Measurements from ENCODE around the gene DYNC2I2. TPM values are rescaled to one million over a fixed set of nuclear protein-coding genes. Genes with fewer than 3 reads are reported as not detected.

The DYNC2I2 gene
- polyA plus RNA-seq, 4 donors = 37.6 to 122 (median 92.3) TPM

- no peaks in the 10 kb centered on the region for H3K4me1 ChIP-seq (ENCODE audit: control insufficient read depth in 3 of 3, insufficient read depth in 2 of 3, low read depth in 1 of 3, low read length in 2 of 3)
- FAIRE-seq = no peak
- no peak overlapping the region for H3K4me3 ChIP-seq (ENCODE audit: low read depth in 1 of 3, low read length in 3 of 3)
- WGBS, 3 donors = 80 to 100% (median 98%) methylated on average over 1 of the region's 1 CpG
- H3K36me3 ChIP-seq (ENCODE audit: control insufficient read depth in 3 of 3, insufficient read depth in 2 of 3, low read depth in 1 of 3, low read length in 3 of 3) = peaks cover 30 to 72% (median 35%) of the 10 kb centered on the region in 3 donors
- H3K27ac ChIP-seq (ENCODE audit: low read depth in 1 of 3, low read length in 2 of 3) = no peak overlapping the region
- no peak for DNase-seq
- H3K9me3 ChIP-seq (ENCODE audit: control insufficient read depth in 2 of 2, insufficient read depth in 1 of 2, low read depth in 1 of 2, low read length in 1 of 2) = no peaks in the 10 kb centered on the region
- H3K27me3 ChIP-seq (ENCODE audit: control insufficient read depth in 3 of 3, insufficient read depth in 3 of 3, low read length in 3 of 3) = no peaks in the 10 kb centered on the region
Observed at GRCh38 chr9:128614728-128615127, 41.9 kb downstream of the DYNC2I2 start.

- Histone ChIP-seq H3K4me3 (ENCODE audit: low read depth in 1 of 3, low read length in 3 of 3) (no peak overlapping the region), H3K9me3 (ENCODE audit: control insufficient read depth in 2 of 2, insufficient read depth in 1 of 2, low read depth in 1 of 2, low read length in 1 of 2) (no peaks in the 10 kb centered on the region), H3K27ac (ENCODE audit: low read depth in 1 of 3, low read length in 2 of 3) (no peak overlapping the region), H3K36me3 (ENCODE audit: control insufficient read depth in 3 of 3, insufficient read depth in 2 of 3, low read depth in 1 of 3, low read length in 3 of 3) (peaks cover 29 to 64% (median 50%) of the 10 kb centered on the region in 3 donors), H3K4me1 (ENCODE audit: control insufficient read depth in 3 of 3, insufficient read depth in 2 of 3, low read depth in 1 of 3, low read length in 2 of 3) (no peaks in the 10 kb centered on the region), H3K27me3 (ENCODE audit: control insufficient read depth in 3 of 3, insufficient read depth in 3 of 3, low read length in 3 of 3) (no peaks in the 10 kb centered on the region)
- DNase-seq = no peak
- 96 to 98% (median 98%) methylated on average over 12 of the region's 12 CpGs for WGBS, 3 donors
- FAIRE-seq = no peak
Observed at GRCh38 chr9:128611600-128612394, 44.9 kb downstream of the DYNC2I2 start.

GRCh38 chr9:128610897-128611296 is 45.8 kb downstream of the DYNC2I2 start:
- no peaks in the 10 kb centered on the region for H3K27me3 ChIP-seq (ENCODE audit: control insufficient read depth in 3 of 3, insufficient read depth in 3 of 3, low read length in 3 of 3)
- H3K4me1 ChIP-seq (ENCODE audit: control insufficient read depth in 3 of 3, insufficient read depth in 2 of 3, low read depth in 1 of 3, low read length in 2 of 3) = no peaks in the 10 kb centered on the region
- no peaks in the 10 kb centered on the region for H3K9me3 ChIP-seq (ENCODE audit: control insufficient read depth in 2 of 2, insufficient read depth in 1 of 2, low read depth in 1 of 2, low read length in 1 of 2)
- no peak for FAIRE-seq
- no peak overlapping the region for H3K4me3 ChIP-seq (ENCODE audit: low read depth in 1 of 3, low read length in 3 of 3)
- H3K27ac ChIP-seq (ENCODE audit: low read depth in 1 of 3, low read length in 2 of 3) = no peak overlapping the region
- 92 to 97% (median 96%) methylated on average over 3 of the region's 3 CpGs for WGBS, 3 donors
- peaks cover 29 to 60% (median 54%) of the 10 kb centered on the region in 3 donors for H3K36me3 ChIP-seq (ENCODE audit: control insufficient read depth in 3 of 3, insufficient read depth in 2 of 3, low read depth in 1 of 3, low read length in 3 of 3)
- no peak for DNase-seq

- Histone ChIP-seq H3K4me1 (ENCODE audit: control insufficient read depth in 3 of 3, insufficient read depth in 2 of 3, low read depth in 1 of 3, low read length in 2 of 3) (no peaks in the 10 kb centered on the region), H3K27me3 (ENCODE audit: control insufficient read depth in 3 of 3, insufficient read depth in 3 of 3, low read length in 3 of 3) (no peaks in the 10 kb centered on the region), H3K27ac (ENCODE audit: low read depth in 1 of 3, low read length in 2 of 3) (no peak overlapping the region), H3K9me3 (ENCODE audit: control insufficient read depth in 2 of 2, insufficient read depth in 1 of 2, low read depth in 1 of 2, low read length in 1 of 2) (no peaks in the 10 kb centered on the region), H3K4me3 (ENCODE audit: low read depth in 1 of 3, low read length in 3 of 3) (no peak overlapping the region), H3K36me3 (ENCODE audit: control insufficient read depth in 3 of 3, insufficient read depth in 2 of 3, low read depth in 1 of 3, low read length in 3 of 3) (peaks cover 21 to 62% (median 58%) of the 10 kb centered on the region in 3 donors)
- no peak for DNase-seq
- WGBS, 3 donors = 89 to 91% (median 89%) methylated on average over 16 of the region's 16 CpGs
- FAIRE-seq = no peak
Observed at GRCh38 chr9:128607642-128608350, 48.9 kb downstream of the DYNC2I2 start.

- Histone ChIP-seq H3K9me3 (ENCODE audit: control insufficient read depth in 2 of 2, insufficient read depth in 1 of 2, low read depth in 1 of 2, low read length in 1 of 2) (no peaks in the 10 kb centered on the region), H3K27ac (ENCODE audit: low read depth in 1 of 3, low read length in 2 of 3) (no peak overlapping the region), H3K4me1 (ENCODE audit: control insufficient read depth in 3 of 3, insufficient read depth in 2 of 3, low read depth in 1 of 3, low read length in 2 of 3) (no peaks in the 10 kb centered on the region), H3K4me3 (ENCODE audit: low read depth in 1 of 3, low read length in 3 of 3) (no peak overlapping the region), H3K27me3 (ENCODE audit: control insufficient read depth in 3 of 3, insufficient read depth in 3 of 3, low read length in 3 of 3) (no peaks in the 10 kb centered on the region), H3K36me3 (ENCODE audit: control insufficient read depth in 3 of 3, insufficient read depth in 2 of 3, low read depth in 1 of 3, low read length in 3 of 3) (peaks cover 13 to 75% (median 35%) of the 10 kb centered on the region in 3 donors)
- 82 to 96% (median 94%) methylated on average over 8 of the region's 8 CpGs for WGBS, 3 donors
- FAIRE-seq (no peak), DNase-seq (no peak)
Observed at GRCh38 chr9:128603697-128604096, 53.0 kb downstream of the DYNC2I2 start.

- no peak for DNase-seq
- no peak overlapping the region for H3K27ac ChIP-seq (ENCODE audit: low read depth in 1 of 3, low read length in 2 of 3)
- no peak for FAIRE-seq
- WGBS, 3 donors = 77 to 90% (median 84%) methylated on average over 4 of the region's 4 CpGs
- H3K9me3 ChIP-seq (ENCODE audit: control insufficient read depth in 2 of 2, insufficient read depth in 1 of 2, low read depth in 1 of 2, low read length in 1 of 2) = no peaks in the 10 kb centered on the region
- no peak overlapping the region for H3K4me3 ChIP-seq (ENCODE audit: low read depth in 1 of 3, low read length in 3 of 3)
- H3K27me3 ChIP-seq (ENCODE audit: control insufficient read depth in 3 of 3, insufficient read depth in 3 of 3, low read length in 3 of 3) = no peaks in the 10 kb centered on the region
- no peaks in the 10 kb centered on the region for H3K4me1 ChIP-seq (ENCODE audit: control insufficient read depth in 3 of 3, insufficient read depth in 2 of 3, low read depth in 1 of 3, low read length in 2 of 3)
- H3K36me3 ChIP-seq (ENCODE audit: control insufficient read depth in 3 of 3, insufficient read depth in 2 of 3, low read depth in 1 of 3, low read length in 3 of 3) = peaks cover 9 to 80% (median 27%) of the 10 kb centered on the region in 3 donors
Observed at GRCh38 chr9:128600099-128600498, 56.5 kb downstream of the DYNC2I2 start.

- Histone ChIP-seq H3K27ac (ENCODE audit: low read depth in 1 of 3, low read length in 2 of 3) (no peak overlapping the region), H3K9me3 (ENCODE audit: control insufficient read depth in 2 of 2, insufficient read depth in 1 of 2, low read depth in 1 of 2, low read length in 1 of 2) (no peaks in the 10 kb centered on the region), H3K27me3 (ENCODE audit: control insufficient read depth in 3 of 3, insufficient read depth in 3 of 3, low read length in 3 of 3) (no peaks in the 10 kb centered on the region), H3K4me3 (ENCODE audit: low read depth in 1 of 3, low read length in 3 of 3) (no peak overlapping the region), H3K4me1 (ENCODE audit: control insufficient read depth in 3 of 3, insufficient read depth in 2 of 3, low read depth in 1 of 3, low read length in 2 of 3) (no peaks in the 10 kb centered on the region), H3K36me3 (ENCODE audit: control insufficient read depth in 3 of 3, insufficient read depth in 2 of 3, low read depth in 1 of 3, low read length in 3 of 3) (peaks cover 27 to 82% (median 39%) of the 10 kb centered on the region in 3 donors)
- no peak for DNase-seq
- WGBS, 3 donors = 80 to 97% (median 90%) methylated on average over 4 of the region's 4 CpGs
- FAIRE-seq = no peak
Observed at GRCh38 chr9:128595471-128595870, 61.2 kb downstream of the DYNC2I2 start.

- Histone ChIP-seq H3K4me1 (ENCODE audit: control insufficient read depth in 3 of 3, insufficient read depth in 2 of 3, low read depth in 1 of 3, low read length in 2 of 3) (no peaks in the 10 kb centered on the region), H3K27ac (ENCODE audit: low read depth in 1 of 3, low read length in 2 of 3) (no peak overlapping the region), H3K9me3 (ENCODE audit: control insufficient read depth in 2 of 2, insufficient read depth in 1 of 2, low read depth in 1 of 2, low read length in 1 of 2) (no peaks in the 10 kb centered on the region), H3K36me3 (ENCODE audit: control insufficient read depth in 3 of 3, insufficient read depth in 2 of 3, low read depth in 1 of 3, low read length in 3 of 3) (peaks cover 32 to 80% (median 35%) of the 10 kb centered on the region in 3 donors), H3K27me3 (ENCODE audit: control insufficient read depth in 3 of 3, insufficient read depth in 3 of 3, low read length in 3 of 3) (no peaks in the 10 kb centered on the region), H3K4me3 (ENCODE audit: low read depth in 1 of 3, low read length in 3 of 3) (no peak overlapping the region)
- 93 to 95% (median 94%) methylated on average over 9 of the region's 9 CpGs for WGBS, 3 donors
- FAIRE-seq (no peak), DNase-seq (no peak)
Observed at GRCh38 chr9:128593856-128594255, 62.8 kb downstream of the DYNC2I2 start.

Data from small intestine (tissue), 7 donors.